Neural crest cell (in vitro differentiated cells): ENCODE data around the gene C4orf36. TPM values are rescaled to one million over a fixed set of nuclear protein-coding genes. Genes with fewer than 3 reads are reported as not detected.

Source experiments
- DNase-seq: peaks from one replicate; pipeline ENCODE4 v3.0.0; 2021; ENCODE audit warnings: low read depth, mixed read lengths, low spot score
- H3K27ac Mint-ChIP-seq: one replicate; pipeline ENCODE4 v1.8.0; 2021; ENCODE audit warnings: mild to moderate bottlenecking, mixed read lengths; ENCODE audit not compliant: unreplicated experiment
- H3K27me3 Mint-ChIP-seq: 2 replicates; pipeline ENCODE4 v1.8.0; 2021; ENCODE audit warnings: low read depth, mild to moderate bottlenecking, mixed read lengths
- H3K36me3 Mint-ChIP-seq: 2 replicates; pipeline ENCODE4 v1.8.0; 2021; ENCODE audit warnings: low read depth, mild to moderate bottlenecking, mixed read lengths
- H3K4me1 Mint-ChIP-seq: 2 replicates; pipeline ENCODE4 v1.8.0; 2021; ENCODE audit warnings: mixed read lengths
- H3K4me3 Mint-ChIP-seq: one replicate; pipeline ENCODE4 v1.8.0; 2021; ENCODE audit warnings: mild to moderate bottlenecking, mixed read lengths
- H3K9me3 Mint-ChIP-seq: 2 replicates; pipeline ENCODE4 v1.8.0; 2021; ENCODE audit warnings: mixed read lengths
- total RNA-seq: library from RNA; stranded (reverse); gene quantifications from 2 replicates; pipeline ENCODE4 v1.2.1, GENCODE V29; 2021
- TF ChIP-seq, protein P1 (sequence below): fragments of 200-600 bp; sonication (generic); conservative IDR thresholded peaks from 2 replicates; pipeline ENCODE4 v1.5.0; 2021; ENCODE audit warnings: antibody characterized with exemption, mild to moderate bottlenecking

Gene C4orf36
- total RNA-seq, 1 donor from 2014 or later = 3.2 TPM

GRCh38 chr4:86896596-86896995 is 4.4 kb upstream of the C4orf36 start:
- no peaks in the 10 kb centered on the region for H3K36me3 Mint-ChIP-seq
- H3K27me3 Mint-ChIP-seq = no peaks in the 10 kb centered on the region
- no peak for DNase-seq
- H3K9me3 Mint-ChIP-seq = no peaks in the 10 kb centered on the region
- no peak overlapping the region for H3K27ac Mint-ChIP-seq
- H3K4me3 Mint-ChIP-seq = no peak overlapping the region
- peaks cover 10% of the 10 kb centered on the region for H3K4me1 Mint-ChIP-seq
- TF ChIP-seq, protein P1, sequence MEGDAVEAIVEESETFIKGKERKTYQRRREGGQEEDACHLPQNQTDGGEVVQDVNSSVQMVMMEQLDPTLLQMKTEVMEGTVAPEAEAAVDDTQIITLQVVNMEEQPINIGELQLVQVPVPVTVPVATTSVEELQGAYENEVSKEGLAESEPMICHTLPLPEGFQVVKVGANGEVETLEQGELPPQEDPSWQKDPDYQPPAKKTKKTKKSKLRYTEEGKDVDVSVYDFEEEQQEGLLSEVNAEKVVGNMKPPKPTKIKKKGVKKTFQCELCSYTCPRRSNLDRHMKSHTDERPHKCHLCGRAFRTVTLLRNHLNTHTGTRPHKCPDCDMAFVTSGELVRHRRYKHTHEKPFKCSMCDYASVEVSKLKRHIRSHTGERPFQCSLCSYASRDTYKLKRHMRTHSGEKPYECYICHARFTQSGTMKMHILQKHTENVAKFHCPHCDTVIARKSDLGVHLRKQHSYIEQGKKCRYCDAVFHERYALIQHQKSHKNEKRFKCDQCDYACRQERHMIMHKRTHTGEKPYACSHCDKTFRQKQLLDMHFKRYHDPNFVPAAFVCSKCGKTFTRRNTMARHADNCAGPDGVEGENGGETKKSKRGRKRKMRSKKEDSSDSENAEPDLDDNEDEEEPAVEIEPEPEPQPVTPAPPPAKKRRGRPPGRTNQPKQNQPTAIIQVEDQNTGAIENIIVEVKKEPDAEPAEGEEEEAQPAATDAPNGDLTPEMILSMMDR = no peak

- no peak overlapping the region for H3K4me3 Mint-ChIP-seq
- TF ChIP-seq, protein P1 = peak; percentile 90
These were observed 3.7 kb upstream of the C4orf36 start for GRCh38 chr4:86895692-86896488.

DNA sequence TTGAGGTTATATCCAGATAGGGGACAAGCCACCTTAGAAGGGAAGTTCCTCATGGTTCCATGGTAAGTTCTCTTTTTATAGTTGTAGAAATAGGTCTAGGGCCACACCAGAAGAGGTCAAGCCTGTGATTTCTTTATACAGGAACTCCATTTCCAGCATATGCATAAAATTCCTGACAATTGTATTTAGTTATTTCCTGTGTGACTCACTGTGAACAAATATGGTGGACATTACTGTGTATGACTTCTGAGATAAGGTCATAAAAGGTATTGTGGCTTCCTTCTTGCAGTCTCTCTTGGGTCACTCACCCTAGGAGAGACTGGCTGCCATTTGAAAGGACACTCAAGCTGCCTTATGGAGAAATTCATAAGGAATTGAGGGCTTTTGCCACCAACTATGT is 2.2 kb upstream of the C4orf36 start:
- Mint-ChIP-seq H3K27ac (no peak overlapping the region), H3K9me3 (no peaks in the 10 kb centered on the region), H3K36me3 (no peaks in the 10 kb centered on the region), H3K4me3 (no peak overlapping the region), H3K27me3 (no peaks in the 10 kb centered on the region), H3K4me1 (peaks cover 13% of the 10 kb centered on the region)
- TF ChIP-seq, protein P1 = no peak
- DNase-seq = no peak

More at GRCh38 chr4:86895692-86896488, 3.7 kb upstream of the C4orf36 start:
- Mint-ChIP-seq H3K9me3 (no peaks in the 10 kb centered on the region), H3K27ac (no peak overlapping the region), H3K4me1 (peaks cover 13% of the 10 kb centered on the region), H3K27me3 (no peaks in the 10 kb centered on the region), H3K36me3 (no peaks in the 10 kb centered on the region)
- DNase-seq = peak; percentile 18

- Mint-ChIP-seq H3K9me3 (no peaks in the 10 kb centered on the region), H3K36me3 (no peaks in the 10 kb centered on the region), H3K4me1 (peaks cover 13% of the 10 kb centered on the region), H3K27ac (no peak overlapping the region), H3K4me3 (peak overlapping the region; percentile 87), H3K27me3 (no peaks in the 10 kb centered on the region)
- no peak for DNase-seq
- TF ChIP-seq, protein P1 = no peak
These were observed 914 bp upstream of the C4orf36 start for GRCh38 chr4:86893136-86893535.

- no peaks in the 10 kb centered on the region for H3K9me3 Mint-ChIP-seq
- H3K27me3 Mint-ChIP-seq = no peaks in the 10 kb centered on the region
- peak overlapping the region; percentile 90 for H3K27ac Mint-ChIP-seq
- H3K4me3 Mint-ChIP-seq = peak overlapping the region; percentile 87
- DNase-seq = no peak
- H3K4me1 Mint-ChIP-seq = peaks cover 13% of the 10 kb centered on the region
- peaks cover 2% of the 10 kb centered on the region for H3K36me3 Mint-ChIP-seq
- TF ChIP-seq, protein P1 = no peak
These were observed 376 bp upstream of the C4orf36 start for GRCh38 chr4:86892636-86892960.
